IPS-20b (cell line): Measurements from ENCODE around the gene TM4SF18.

ENCODE experiments used
- H3K27ac ChIP-seq: one replicate; pipeline ENCODE4 v1.5.1; 2013; ENCODE audit warnings: low read length
- H3K27me3 ChIP-seq: 2 replicates; pipeline ENCODE4 v1.6.1; 2013; ENCODE audit warnings: mild to moderate bottlenecking, low read length, inconsistent platforms; ENCODE audit not compliant: insufficient read depth
- H3K36me3 ChIP-seq: 2 replicates; pipeline ENCODE4 v1.6.1; 2013; ENCODE audit warnings: low read depth, mild to moderate bottlenecking, inconsistent platforms, low read length, moderate library complexity; ENCODE audit not compliant: insufficient read depth
- H3K4me1 ChIP-seq: 2 replicates; pipeline ENCODE4 v1.6.1; 2013; ENCODE audit warnings: mild to moderate bottlenecking, control low read depth, inconsistent platforms, low read length, moderate library complexity; ENCODE audit not compliant: insufficient read depth
- H3K4me3 ChIP-seq: 2 replicates; pipeline ENCODE4 v1.5.1; 2013; ENCODE audit warnings: mild to moderate bottlenecking, low read length, inconsistent platforms
- H3K9ac ChIP-seq: 2 replicates; pipeline ENCODE4 v1.6.1; 2013; ENCODE audit warnings: low read depth, mild to moderate bottlenecking, inconsistent platforms, low read length, moderate library complexity
- H3K9me3 ChIP-seq: 2 replicates; pipeline ENCODE4 v1.6.1; 2013; ENCODE audit warnings: mild to moderate bottlenecking, low read depth, low read length, inconsistent platforms; ENCODE audit not compliant: insufficient read depth

TM4SF18 gene

DNA sequence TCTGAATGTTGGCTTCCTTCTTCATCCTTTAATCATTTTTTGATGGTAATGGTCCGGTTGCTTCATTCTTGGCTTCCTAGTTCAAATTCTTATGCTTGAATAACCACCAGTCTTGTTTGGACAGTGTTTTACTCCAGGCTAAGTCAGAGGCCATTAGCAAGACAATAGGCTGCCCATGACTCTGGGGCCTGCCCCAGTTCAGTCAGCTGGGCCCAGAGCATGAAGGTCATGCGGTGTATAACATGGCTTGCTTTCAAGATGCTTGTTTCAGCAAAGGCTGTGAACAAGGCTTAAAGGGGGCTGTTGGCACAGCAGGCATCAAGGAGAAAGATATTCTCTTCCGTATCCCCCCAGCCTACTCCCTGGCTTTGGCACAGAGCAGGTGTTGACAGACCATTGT is 13.7 kb downstream of the TM4SF18 start:
- H3K4me1 ChIP-seq, result 0 out of 2 replicates have a peak, but pooled peaks cover 4% of the 10 kb centered on the region
- H3K9ac ChIP-seq, result no peak overlapping the region
- H3K4me3 ChIP-seq, result no peak overlapping the region
- no peaks in the 10 kb centered on the region for H3K9me3 ChIP-seq
- H3K27ac ChIP-seq, result no peak overlapping the region
- no peaks in the 10 kb centered on the region for H3K27me3 ChIP-seq
- H3K36me3 ChIP-seq, result peaks cover 3% of the 10 kb centered on the region; the same call in 1 of the 2 replicates

DNA sequence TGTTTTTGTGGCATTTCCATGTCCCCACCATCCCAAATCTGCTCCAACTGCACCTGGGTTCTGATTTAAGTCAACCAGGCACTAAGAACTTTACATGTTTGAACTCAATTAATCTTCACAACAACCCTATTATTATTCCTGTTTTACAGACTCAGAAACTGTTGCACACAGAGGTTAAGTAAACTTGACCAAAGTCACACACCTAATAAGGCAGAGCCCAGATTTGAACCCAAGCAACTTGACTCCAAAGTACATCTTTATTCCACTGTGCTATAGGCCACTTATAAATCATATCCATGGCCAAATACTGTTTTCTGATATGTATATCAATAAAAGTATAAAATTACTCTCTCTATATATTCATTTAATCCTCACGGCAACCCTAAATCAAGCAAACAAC is 16.4 kb downstream of the TM4SF18 start:
- Histone ChIP-seq H3K9ac (no peak overlapping the region), H3K9me3 (no peaks in the 10 kb centered on the region), H3K36me3 (no peaks in the 10 kb centered on the region), H3K4me3 (no peak overlapping the region), H3K27me3 (no peaks in the 10 kb centered on the region), H3K4me1 (0 out of 2 replicates have a peak, but pooled peaks cover 5% of the 10 kb centered on the region), H3K27ac (no peak overlapping the region)

DNA sequence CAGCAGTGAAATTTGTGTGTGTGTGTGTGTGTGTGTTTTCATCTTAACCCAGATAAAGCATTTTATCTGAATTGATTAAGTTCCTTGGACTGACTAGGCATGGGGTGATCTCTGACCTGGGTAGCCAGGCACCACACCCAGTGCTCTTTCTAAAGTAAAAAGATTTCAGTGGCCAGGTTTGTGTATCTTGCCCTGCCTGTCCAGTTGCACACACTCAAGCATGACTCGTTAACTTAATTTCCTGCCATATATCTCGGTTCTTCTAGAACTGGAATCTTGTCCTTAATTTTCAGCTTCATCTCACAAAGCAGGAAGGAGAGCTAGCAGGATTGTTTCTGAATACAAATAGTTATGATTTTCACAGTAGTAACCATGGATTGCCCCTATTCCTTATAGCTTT is 17.0 kb downstream of the TM4SF18 start:
- no peaks in the 10 kb centered on the region for H3K9me3 ChIP-seq
- H3K9ac ChIP-seq, result no peak overlapping the region
- H3K36me3 ChIP-seq, result no peaks in the 10 kb centered on the region
- no peak overlapping the region for H3K4me3 ChIP-seq
- 0 out of 2 replicates have a peak, but pooled peaks cover 5% of the 10 kb centered on the region for H3K4me1 ChIP-seq
- H3K27ac ChIP-seq, result no peak overlapping the region
- no peaks in the 10 kb centered on the region for H3K27me3 ChIP-seq

DNA sequence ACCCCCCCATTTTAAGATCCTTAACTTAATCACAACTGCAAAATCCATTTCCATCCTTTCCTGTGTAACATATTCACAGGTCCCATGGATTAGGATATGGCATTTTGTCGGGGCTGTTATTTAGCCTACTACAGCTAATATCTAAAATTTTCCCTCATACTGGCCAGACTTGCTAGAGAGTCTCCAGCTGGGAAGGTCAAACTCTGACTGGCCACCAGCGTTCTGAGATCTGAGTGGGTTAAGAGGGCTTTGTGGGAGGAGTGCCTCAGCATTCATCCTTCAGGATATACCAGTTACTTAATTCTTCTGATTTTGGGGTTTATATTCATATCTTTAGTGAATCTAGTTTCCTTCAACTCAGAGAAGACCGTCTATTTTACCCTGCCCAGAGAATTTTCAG is 17.7 kb downstream of the TM4SF18 start:
- no peaks in the 10 kb centered on the region for H3K27me3 ChIP-seq
- peaks cover 5% of the 10 kb centered on the region; the same call in 1 of the 2 replicates for H3K4me1 ChIP-seq
- no peak overlapping the region for H3K9ac ChIP-seq
- no peaks in the 10 kb centered on the region for H3K36me3 ChIP-seq
- H3K4me3 ChIP-seq, result no peak overlapping the region
- no peak overlapping the region for H3K27ac ChIP-seq
- H3K9me3 ChIP-seq, result no peaks in the 10 kb centered on the region

DNA sequence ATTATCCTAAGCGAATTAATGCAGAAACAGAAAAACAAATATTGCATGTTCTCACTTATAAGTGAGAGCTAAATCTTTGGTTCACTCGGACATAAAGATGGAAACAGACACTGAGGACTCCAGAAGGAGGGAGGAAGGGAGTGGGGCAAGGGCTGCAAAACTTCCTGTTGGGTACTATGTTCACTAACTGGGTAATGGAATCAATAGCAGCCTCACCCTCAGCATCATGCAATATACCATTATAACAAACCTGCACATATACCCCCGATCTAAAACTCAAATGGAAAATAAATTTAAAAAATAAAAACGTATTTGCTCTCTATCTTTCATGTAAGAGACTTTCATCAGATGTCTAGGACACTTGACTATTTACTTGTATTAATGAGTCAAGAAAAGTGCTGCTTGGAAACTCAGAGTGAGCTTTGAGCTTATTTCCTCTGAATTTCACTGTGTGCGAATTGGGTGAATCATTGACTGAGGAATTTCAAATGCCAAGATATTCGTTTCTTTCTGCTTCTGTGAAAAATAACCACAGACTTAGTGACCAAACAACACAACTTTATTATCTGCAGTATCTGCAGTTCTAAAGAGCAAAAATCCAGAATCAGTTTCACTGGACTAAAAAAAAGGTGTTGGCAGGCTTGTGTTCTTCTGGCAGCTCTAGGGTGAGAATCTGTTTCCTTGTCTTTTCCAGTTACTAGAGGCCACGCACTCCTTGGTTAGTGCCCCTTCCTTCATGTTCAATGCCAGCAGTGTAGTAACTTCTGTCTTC is 18.4 kb downstream of the TM4SF18 start:
- Histone ChIP-seq H3K36me3 (no peaks in the 10 kb centered on the region), H3K27me3 (no peaks in the 10 kb centered on the region), H3K9ac (no peak overlapping the region), H3K27ac (no peak overlapping the region), H3K4me3 (no peak overlapping the region), H3K9me3 (no peaks in the 10 kb centered on the region), H3K4me1 (peaks cover 3% of the 10 kb centered on the region; the same call in 1 of the 2 replicates)

DNA sequence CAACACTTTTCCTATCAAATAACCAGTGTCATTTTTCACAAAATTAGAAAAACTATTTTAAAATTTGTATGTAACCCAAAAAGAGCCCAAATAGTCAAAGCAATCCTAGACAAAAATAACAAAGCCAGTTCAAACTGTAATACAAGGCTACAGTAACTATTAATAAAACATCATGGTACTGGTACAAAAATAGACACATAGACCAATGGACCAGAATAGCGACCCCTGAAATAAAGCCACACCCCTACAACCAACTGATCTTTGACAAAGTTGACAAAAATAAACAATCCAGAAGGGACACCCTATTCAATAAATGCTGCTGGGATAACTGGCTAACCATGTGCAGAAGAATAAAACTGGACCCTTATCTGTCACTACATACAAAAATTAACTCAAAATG is 19.9 kb downstream of the TM4SF18 start:
- H3K4me1 ChIP-seq, result peaks cover 2% of the 10 kb centered on the region; the same call in 1 of the 2 replicates
- H3K9me3 ChIP-seq, result no peaks in the 10 kb centered on the region
- H3K36me3 ChIP-seq, result no peaks in the 10 kb centered on the region
- no peak overlapping the region for H3K27ac ChIP-seq
- no peaks in the 10 kb centered on the region for H3K27me3 ChIP-seq
- no peak overlapping the region for H3K4me3 ChIP-seq
- H3K9ac ChIP-seq, result no peak overlapping the region

DNA sequence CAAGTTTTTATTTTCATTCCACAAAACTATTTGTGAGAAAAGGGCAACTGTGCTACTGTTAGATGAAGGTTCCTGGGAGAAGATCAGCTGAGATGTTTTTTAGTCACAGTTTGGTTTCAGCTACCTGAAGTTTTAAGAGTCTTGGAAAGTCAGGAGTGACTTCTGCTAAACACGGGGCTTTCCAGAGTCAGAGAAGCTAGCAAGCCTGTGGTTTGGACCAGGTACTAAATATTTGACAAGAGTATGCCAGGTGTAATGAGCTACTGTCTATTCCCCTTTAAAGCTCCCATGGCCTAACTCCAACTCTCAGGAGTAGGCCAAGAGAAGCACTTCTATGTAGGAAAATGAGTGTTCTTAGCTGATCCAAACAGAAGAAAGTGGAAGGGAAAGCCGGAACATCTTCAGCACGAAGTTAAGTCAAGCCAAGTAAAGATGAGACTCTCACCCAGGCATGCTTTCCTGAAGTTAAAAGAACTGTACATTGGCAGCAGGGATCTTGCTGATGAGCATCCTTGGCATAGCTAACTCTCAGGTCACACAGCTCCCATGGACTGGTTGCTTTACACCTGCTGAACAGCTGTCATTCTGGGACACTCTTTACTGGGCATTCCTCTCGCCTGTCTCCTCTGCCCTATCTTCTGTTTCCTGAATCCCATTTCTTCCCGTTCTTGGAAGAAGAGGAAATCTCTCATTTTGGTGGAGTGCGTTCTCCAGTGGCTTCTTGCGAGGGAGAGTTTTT is 22.5 kb downstream of the TM4SF18 start:
- Histone ChIP-seq H3K27me3 (no peaks in the 10 kb centered on the region), H3K27ac (no peak overlapping the region), H3K4me3 (no peak overlapping the region), H3K9ac (no peak overlapping the region), H3K36me3 (no peaks in the 10 kb centered on the region), H3K4me1 (peaks cover 2% of the 10 kb centered on the region; the same call in 1 of the 2 replicates), H3K9me3 (no peaks in the 10 kb centered on the region)

DNA sequence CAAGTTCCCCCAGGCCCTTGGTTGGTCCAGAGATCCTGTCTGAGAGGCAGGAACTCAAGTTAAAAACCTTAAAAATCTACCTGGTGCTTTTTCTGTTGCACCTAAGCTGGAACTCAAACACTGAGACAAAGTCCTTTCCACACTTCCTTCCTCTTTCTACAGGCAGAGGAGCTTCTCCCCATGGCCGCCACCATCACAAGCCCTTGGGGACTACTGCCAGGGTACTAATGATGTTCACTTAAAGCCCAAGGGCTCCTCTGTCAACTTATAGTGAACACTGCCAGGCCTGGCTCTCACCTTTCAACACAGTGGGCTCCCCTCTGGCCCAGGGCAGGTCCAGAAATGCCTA is 26.0 kb downstream of the TM4SF18 start:
- H3K4me1 ChIP-seq, result no peaks in the 10 kb centered on the region; the same call in 1 of the 2 replicates
- no peak overlapping the region for H3K4me3 ChIP-seq
- H3K36me3 ChIP-seq, result no peaks in the 10 kb centered on the region
- no peaks in the 10 kb centered on the region for H3K27me3 ChIP-seq
- no peak overlapping the region for H3K27ac ChIP-seq
- H3K9ac ChIP-seq, result no peak overlapping the region
- no peaks in the 10 kb centered on the region for H3K9me3 ChIP-seq

DNA sequence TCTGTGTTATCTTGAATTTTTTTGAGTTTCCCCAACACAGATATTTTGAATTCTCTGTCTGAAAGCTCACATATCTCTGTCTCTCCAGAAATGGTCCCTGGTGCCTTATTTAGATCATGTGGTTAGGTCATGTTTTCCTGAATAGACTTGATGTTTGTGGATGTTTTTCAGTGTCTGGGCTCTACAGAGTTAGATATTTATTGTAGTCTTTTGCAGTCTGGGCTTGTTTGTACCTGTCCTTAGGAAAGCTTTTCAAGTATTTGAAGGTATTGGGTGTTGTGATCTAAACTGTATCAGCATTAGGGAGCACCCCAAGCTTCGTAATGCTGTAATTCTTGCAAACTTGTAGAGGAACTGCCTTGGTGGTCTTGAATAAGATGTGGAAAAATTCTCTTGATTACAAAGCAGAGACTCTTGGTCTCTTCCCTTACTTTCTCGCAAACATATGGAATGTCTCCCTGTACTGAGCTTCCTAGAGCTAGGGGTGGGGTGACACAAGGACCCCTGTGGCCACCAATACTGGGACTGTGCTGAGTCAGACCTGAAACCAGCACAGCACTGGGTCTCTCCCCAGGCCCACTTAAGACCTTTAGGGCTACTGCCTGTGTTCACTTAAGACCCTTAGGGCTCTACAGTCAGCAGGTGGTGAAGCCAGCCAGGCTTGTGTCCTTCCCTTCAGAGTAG is 26.5 kb downstream of the TM4SF18 start:
- Histone ChIP-seq H3K36me3 (no peaks in the 10 kb centered on the region), H3K9ac (no peak overlapping the region), H3K27me3 (no peaks in the 10 kb centered on the region), H3K9me3 (no peaks in the 10 kb centered on the region), H3K4me3 (no peak overlapping the region), H3K27ac (no peak overlapping the region), H3K4me1 (no peaks in the 10 kb centered on the region; the same call in 1 of the 2 replicates)

DNA sequence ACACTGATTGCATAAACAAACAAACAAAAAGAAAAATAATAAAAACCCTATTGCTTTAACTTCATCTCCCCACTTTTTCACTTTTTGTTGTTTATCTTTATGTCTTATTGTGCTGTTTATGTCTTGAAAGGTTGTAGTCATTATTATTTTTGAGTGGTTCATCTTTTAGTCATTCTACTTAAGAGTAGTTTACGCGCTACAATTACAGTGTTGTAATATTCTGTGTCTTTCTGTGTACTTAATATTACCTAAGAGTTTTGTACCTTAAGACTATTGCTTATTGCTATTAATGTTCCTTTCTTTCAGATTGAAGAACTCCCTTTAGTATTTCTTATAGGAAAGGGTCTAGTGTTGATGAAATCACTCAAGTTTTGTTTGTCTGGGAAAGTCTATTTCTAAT is 28.1 kb downstream of the TM4SF18 start:
- no peaks in the 10 kb centered on the region for H3K27me3 ChIP-seq
- no peaks in the 10 kb centered on the region for H3K9me3 ChIP-seq

DNA sequence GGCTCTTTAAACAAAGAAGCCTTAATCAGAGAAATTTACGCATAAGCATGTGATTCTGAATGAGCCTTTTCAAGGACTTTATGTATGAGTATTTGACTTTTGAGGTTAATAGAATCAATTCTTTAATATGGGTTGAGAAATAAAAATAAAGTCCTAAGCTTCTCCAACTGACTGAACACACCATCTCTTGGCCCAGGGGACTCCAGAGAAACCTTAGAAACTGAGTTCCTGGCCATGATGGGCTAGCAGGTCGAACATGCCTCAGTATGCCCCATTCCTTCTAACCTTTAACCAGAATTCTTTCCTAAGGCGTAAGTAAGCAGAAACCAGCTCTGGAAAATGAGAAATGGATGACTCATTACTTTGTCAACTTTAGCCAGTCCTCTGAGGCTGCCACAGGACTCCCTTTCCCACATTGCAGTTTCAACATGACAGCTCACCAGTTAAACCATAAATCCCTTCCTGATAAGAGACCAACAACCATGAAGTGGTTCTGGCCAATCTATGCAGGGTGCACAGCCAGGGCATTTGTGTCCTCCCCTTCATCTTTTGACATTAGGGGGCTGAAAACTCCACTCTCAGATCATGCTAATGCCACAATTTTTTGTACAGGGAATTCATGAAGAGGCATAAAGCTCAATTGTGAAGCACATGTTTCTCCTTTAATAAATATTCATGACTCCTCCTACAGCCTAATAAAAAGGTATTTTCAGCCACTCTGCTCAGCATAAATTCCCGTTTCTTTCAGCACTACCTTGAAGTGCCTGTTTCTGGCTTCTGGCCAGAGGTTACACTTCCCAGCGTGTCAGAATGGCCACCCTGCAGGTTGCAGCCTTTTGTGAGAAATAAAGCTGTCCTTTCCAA is 33.3 kb downstream of the TM4SF18 start:
- Histone ChIP-seq H3K9ac (no peak overlapping the region), H3K4me3 (no peak overlapping the region), H3K36me3 (no peaks in the 10 kb centered on the region), H3K4me1 (0 out of 2 replicates have a peak, but pooled peaks cover 4% of the 10 kb centered on the region), H3K27me3 (no peaks in the 10 kb centered on the region), H3K9me3 (no peaks in the 10 kb centered on the region), H3K27ac (no peak overlapping the region)

More for the DNA sequence above, 28.1 kb downstream of the TM4SF18 start:
- H3K27ac ChIP-seq, result no peak overlapping the region
- no peak overlapping the region for H3K4me3 ChIP-seq
- no peaks in the 10 kb centered on the region for H3K36me3 ChIP-seq
- no peak overlapping the region for H3K9ac ChIP-seq
- H3K4me1 ChIP-seq, result 0 out of 2 replicates have a peak, but pooled peaks cover 2% of the 10 kb centered on the region
